Hepatocyte (in vitro differentiated cells): ENCODE data around the gene NRCAM.

Source experiments
- CTCF ChIP-seq: fragments of 200-600 bp; sonication (generic); IDR thresholded peaks from 2 replicates; pipeline ENCODE4 v1.5.1; 2016; ENCODE audit warnings: antibody characterized with exemption, mild to moderate bottlenecking; ENCODE audit not compliant: poor library complexity
- EZH2phosphoT487 ChIP-seq: fragments of 200-600 bp; sonication (generic); IDR thresholded peaks from one replicate; pipeline ENCODE4 v1.6.1; 2018; ENCODE audit warnings: antibody characterized with exemption, mild to moderate bottlenecking, low read depth, moderate library complexity; ENCODE audit not compliant: unreplicated experiment, severe bottlenecking

GRCh38 chr7:108307595-108307994 is 148.6 kb downstream of the NRCAM start:
- TF ChIP-seq CTCF = no peak
- no peak for TF ChIP-seq EZH2phosphoT487
